Parathyroid adenoma (tissue), 2 donors: Measurements from ENCODE around the gene ECT2L.

ENCODE experiments used
- H2AFZ ChIP-seq: fragments of 300-600 bp; sonication (generic); one replicate; pipeline ENCODE4 v1.7.0; 2017; ENCODE audit warnings: antibody characterized with exemption, mild to moderate bottlenecking
- H3K27ac ChIP-seq: fragments of 300-600 bp; sonication (generic); one replicate; pipeline ENCODE4 v1.7.0; 2017
- H3K27me3 ChIP-seq: fragments of 300-600 bp; sonication (generic); one replicate; pipeline ENCODE4 v1.7.0; 2017; ENCODE audit warnings: low read length; ENCODE audit not compliant: control insufficient read depth, insufficient read depth
- H3K36me3 ChIP-seq: fragments of 300-600 bp; sonication (generic); one replicate; pipeline ENCODE4 v1.7.0; 2017; ENCODE audit warnings: low read length; ENCODE audit not compliant: control insufficient read depth, insufficient read depth
- H3K4me1 ChIP-seq: fragments of 300-600 bp; sonication (generic); one replicate; pipeline ENCODE4 v1.7.0; 2017; ENCODE audit warnings: control low read depth
- H3K4me2 ChIP-seq: fragments of 300-600 bp; sonication (generic); one replicate; pipeline ENCODE4 v1.7.0; 2017; ENCODE audit warnings: low read length
- H3K4me3 ChIP-seq: fragments of 300-600 bp; sonication (generic); one replicate; pipeline ENCODE4 v1.7.0; 2017; ENCODE audit warnings: low read depth, low read length
- H3K79me2 ChIP-seq: fragments of 300-600 bp; sonication (generic); one replicate; pipeline ENCODE4 v1.7.0; 2017; ENCODE audit warnings: control low read depth
- H3K9ac ChIP-seq: fragments of 300-600 bp; sonication (generic); one replicate; pipeline ENCODE4 v1.7.0; 2017; ENCODE audit warnings: mild to moderate bottlenecking
- H3K9me3 ChIP-seq: fragments of 300-600 bp; sonication (generic); one replicate; pipeline ENCODE4 v1.7.0; 2017; ENCODE audit warnings: low read length; ENCODE audit not compliant: control insufficient read depth
- TF ChIP-seq, protein P1 (sequence below): fragments of 300-600 bp; sonication (generic); IDR thresholded peaks from one replicate; pipeline ENCODE4 v1.7.0; 2017; ENCODE audit warnings: antibody characterized with exemption, mild to moderate bottlenecking
- donor health status: primary hyperparathyroidism.

Gene ECT2L

DNA sequence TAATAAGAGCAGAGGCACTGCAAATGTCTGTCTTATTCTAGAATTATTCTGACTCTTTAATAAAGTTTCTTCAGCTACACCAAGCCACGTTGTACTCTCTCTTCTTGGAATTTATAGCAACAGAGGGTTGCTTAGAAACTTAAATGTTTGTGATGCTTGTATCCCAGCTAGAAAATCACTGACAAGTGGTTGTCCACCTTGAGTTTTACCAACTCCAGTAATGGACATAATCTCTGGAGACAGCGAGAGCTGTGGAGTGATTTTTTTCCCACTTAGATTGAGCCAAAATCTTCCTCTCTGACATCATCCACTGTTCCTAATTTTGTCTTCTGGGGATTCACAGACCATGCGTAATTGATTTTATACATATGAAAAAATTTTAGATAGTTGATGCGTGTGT is 8.0 kb downstream of the ECT2L start:
- no peak overlapping the region for H3K27ac ChIP-seq
- H3K27me3 ChIP-seq, result no peaks in the 10 kb centered on the region
- no peaks in the 10 kb centered on the region for H3K4me1 ChIP-seq
- no peak overlapping the region for H3K9ac ChIP-seq
- no peaks in the 10 kb centered on the region for H3K79me2 ChIP-seq
- H3K4me3 ChIP-seq, result no peak overlapping the region
- TF ChIP-seq, protein P1, sequence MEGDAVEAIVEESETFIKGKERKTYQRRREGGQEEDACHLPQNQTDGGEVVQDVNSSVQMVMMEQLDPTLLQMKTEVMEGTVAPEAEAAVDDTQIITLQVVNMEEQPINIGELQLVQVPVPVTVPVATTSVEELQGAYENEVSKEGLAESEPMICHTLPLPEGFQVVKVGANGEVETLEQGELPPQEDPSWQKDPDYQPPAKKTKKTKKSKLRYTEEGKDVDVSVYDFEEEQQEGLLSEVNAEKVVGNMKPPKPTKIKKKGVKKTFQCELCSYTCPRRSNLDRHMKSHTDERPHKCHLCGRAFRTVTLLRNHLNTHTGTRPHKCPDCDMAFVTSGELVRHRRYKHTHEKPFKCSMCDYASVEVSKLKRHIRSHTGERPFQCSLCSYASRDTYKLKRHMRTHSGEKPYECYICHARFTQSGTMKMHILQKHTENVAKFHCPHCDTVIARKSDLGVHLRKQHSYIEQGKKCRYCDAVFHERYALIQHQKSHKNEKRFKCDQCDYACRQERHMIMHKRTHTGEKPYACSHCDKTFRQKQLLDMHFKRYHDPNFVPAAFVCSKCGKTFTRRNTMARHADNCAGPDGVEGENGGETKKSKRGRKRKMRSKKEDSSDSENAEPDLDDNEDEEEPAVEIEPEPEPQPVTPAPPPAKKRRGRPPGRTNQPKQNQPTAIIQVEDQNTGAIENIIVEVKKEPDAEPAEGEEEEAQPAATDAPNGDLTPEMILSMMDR, result no peak
- H3K9me3 ChIP-seq, result no peaks in the 10 kb centered on the region
- no peak overlapping the region for H3K4me2 ChIP-seq
- no peaks in the 10 kb centered on the region for H3K36me3 ChIP-seq
- H2AFZ ChIP-seq, result no peak overlapping the region

DNA sequence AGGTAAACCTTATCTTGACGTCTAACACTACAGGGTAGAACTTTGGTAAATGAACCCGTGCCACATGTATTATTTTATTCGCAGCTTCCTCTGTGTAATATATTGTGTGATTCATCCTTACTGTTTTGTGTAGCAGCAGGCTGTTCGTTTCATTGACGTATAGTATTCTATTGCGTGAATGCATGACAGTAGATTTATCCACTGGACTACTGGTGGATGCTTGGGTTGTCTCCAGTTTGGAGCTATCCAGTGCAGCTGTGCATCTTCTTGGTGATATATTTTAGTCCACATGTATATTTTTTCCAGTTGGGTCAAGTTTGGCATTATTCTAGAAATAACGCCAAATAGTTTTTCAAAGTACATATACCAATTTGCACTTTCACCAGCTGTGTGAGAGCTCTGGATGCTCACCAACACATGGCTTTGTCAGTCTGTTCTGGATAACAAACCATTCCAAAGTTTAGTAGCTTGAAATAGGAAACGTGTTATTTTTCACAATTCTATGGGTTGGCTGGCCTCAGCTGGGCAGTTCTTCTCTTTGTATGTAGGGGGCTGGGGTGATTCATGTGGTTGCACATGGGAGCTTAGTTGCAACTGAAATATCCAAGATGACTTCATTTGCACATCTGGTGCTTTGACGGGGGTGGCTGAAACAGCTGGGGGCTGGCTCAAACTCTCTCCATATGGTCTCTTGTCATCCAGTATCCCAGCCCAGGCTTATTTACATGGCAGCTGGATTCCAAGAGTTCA is 9.3 kb downstream of the ECT2L start:
- H3K4me2 ChIP-seq, result no peak overlapping the region
- no peaks in the 10 kb centered on the region for H3K4me1 ChIP-seq
- no peaks in the 10 kb centered on the region for H3K79me2 ChIP-seq
- no peak overlapping the region for H3K9ac ChIP-seq
- H3K36me3 ChIP-seq, result no peaks in the 10 kb centered on the region
- H3K4me3 ChIP-seq, result no peak overlapping the region
- H3K27me3 ChIP-seq, result no peaks in the 10 kb centered on the region
- H3K27ac ChIP-seq, result no peak overlapping the region
- no peaks in the 10 kb centered on the region for H3K9me3 ChIP-seq
- TF ChIP-seq, protein P1, result no peak
- no peak overlapping the region for H2AFZ ChIP-seq

DNA sequence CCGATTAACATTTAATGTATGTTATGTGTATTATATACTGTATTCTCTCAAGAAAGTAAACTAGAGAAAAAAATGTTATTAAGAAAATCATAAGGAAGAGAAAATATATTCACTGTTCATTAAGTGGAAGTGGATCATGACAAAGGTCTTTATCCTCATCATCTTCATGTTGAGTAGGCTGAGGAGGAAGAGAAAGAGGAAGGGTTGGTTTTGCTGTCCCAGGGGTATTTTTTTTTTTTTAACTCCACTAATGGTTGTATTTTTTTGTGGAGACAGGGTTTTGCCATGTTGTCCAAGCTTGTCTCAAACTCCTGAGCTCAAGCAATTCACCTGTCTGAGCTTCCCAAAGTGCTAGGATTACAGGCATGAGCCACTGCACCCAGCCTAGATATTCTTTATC is 11.0 kb downstream of the ECT2L start:
- H3K9ac ChIP-seq, result no peak overlapping the region
- H3K27ac ChIP-seq, result no peak overlapping the region
- TF ChIP-seq, protein P1, result no peak
- no peak overlapping the region for H3K4me3 ChIP-seq
- H3K4me2 ChIP-seq, result no peak overlapping the region
- H3K79me2 ChIP-seq, result no peaks in the 10 kb centered on the region
- H3K4me1 ChIP-seq, result no peaks in the 10 kb centered on the region
- H2AFZ ChIP-seq, result no peak overlapping the region
- no peaks in the 10 kb centered on the region for H3K9me3 ChIP-seq
- H3K27me3 ChIP-seq, result no peaks in the 10 kb centered on the region
- H3K36me3 ChIP-seq, result no peaks in the 10 kb centered on the region

DNA sequence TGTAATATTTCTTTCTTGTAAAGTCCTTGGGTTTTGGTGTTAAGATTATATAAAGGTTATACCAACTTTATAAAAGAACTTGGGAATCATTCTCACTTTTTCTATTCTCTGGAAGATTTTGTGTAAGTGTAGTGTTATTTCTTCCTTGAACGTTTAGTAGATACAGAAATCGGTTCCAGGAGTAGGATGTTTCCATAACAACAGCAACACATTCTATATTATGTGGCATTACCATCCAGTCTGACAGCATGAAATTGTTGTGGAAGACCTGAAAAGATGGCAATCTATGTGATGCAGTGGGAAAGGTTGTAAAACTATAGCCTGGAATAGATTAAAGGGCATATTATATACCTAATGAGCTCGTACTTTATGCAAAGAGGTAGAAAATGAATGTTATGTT is 13.8 kb downstream of the ECT2L start:
- Histone ChIP-seq H2AFZ (no peak overlapping the region), H3K4me1 (no peaks in the 10 kb centered on the region), H3K4me2 (no peak overlapping the region), H3K9me3 (no peaks in the 10 kb centered on the region), H3K79me2 (no peaks in the 10 kb centered on the region), H3K9ac (no peak overlapping the region), H3K27ac (no peak overlapping the region), H3K4me3 (no peak overlapping the region), H3K27me3 (no peaks in the 10 kb centered on the region), H3K36me3 (no peaks in the 10 kb centered on the region)
- TF ChIP-seq, protein P1, result no peak

DNA sequence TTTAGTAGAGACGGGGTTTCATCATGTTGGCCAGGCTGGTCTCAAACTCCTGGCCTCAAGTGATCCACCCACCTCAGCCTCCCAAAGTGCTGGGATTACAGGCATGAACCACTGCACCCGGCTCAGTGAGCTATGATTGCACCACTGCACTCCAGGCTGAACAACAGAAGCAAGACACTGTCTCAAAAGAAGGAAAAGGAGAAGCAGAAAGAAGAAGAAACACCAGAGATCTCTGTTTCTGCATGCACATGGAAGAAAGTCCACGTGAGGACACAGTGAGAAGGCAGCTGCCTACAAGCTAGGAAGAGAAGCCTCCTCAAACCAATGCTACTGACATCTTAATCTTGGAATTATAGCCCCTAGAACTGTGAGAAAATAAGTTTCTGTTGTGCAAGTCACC is 16.0 kb downstream of the ECT2L start:
- H3K4me2 ChIP-seq, result no peak overlapping the region

More for the DNA sequence above, 16.0 kb downstream of the ECT2L start:
- Histone ChIP-seq H3K4me3 (no peak overlapping the region), H3K27me3 (no peaks in the 10 kb centered on the region), H3K9ac (no peak overlapping the region), H3K9me3 (no peaks in the 10 kb centered on the region), H3K36me3 (no peaks in the 10 kb centered on the region), H2AFZ (no peak overlapping the region), H3K27ac (no peak overlapping the region), H3K79me2 (no peaks in the 10 kb centered on the region), H3K4me1 (no peaks in the 10 kb centered on the region)
- TF ChIP-seq, protein P1, result no peak
